DND-41 (cell line): Measurements from ENCODE around the gene DPPA2.

Source experiments
- ATAC-seq: fragments of 200-7000 bp; cut with Tn5 transposase; 3 replicates; pipeline ENCODE4 v1.9.1; 2021; ENCODE audit warnings: low read depth; ENCODE audit not compliant: insufficient read depth
- DNase-seq: peaks from one replicate; pipeline ENCODE4 v3.0.0-alpha.2; 2020
- H2AFZ ChIP-seq: 2 replicates; pipeline ENCODE4 v1.6.0; 2012; ENCODE audit warnings: low read depth, low read length
- H3K27ac ChIP-seq: 2 replicates; pipeline ENCODE4 v1.5.1; 2012; ENCODE audit warnings: low read length, inconsistent platforms
- H3K27me3 ChIP-seq: fragments of 200-600 bp; sonication (generic); 2 replicates; pipeline ENCODE4 v1.6.0; 2012; ENCODE audit warnings: low read length, mild to moderate bottlenecking, inconsistent platforms; ENCODE audit not compliant: insufficient read depth, poor library complexity
- H3K36me3 ChIP-seq: 2 replicates; pipeline ENCODE4 v1.5.1; 2012; ENCODE audit warnings: low read length, inconsistent platforms; ENCODE audit not compliant: insufficient read depth
- H3K4me1 ChIP-seq: 2 replicates; pipeline ENCODE4 v1.5.1; 2012; ENCODE audit warnings: mild to moderate bottlenecking, low read length; ENCODE audit not compliant: insufficient read depth
- H3K4me2 ChIP-seq: 2 replicates; pipeline ENCODE4 v1.6.0; 2012; ENCODE audit warnings: mild to moderate bottlenecking, moderate library complexity, low read length, inconsistent platforms; ENCODE audit not compliant: insufficient read depth
- H3K4me3 ChIP-seq, 2 experiments: fragments of 200-600 bp in 1 of 2; shearing (Covaris generic) in 1 of 2; 2 replicates each; pipeline ENCODE4 v1.5.1; 2012 to 2016; ENCODE audit warnings: inconsistent platforms in 2 of 2, low read length in 2 of 2, mild to moderate bottlenecking in 2 of 2, low read depth in 1 of 2, moderate library complexity in 1 of 2
- H3K79me2 ChIP-seq: 2 replicates; pipeline ENCODE4 v1.6.0; 2012; ENCODE audit warnings: low read length, inconsistent platforms; ENCODE audit not compliant: insufficient read depth
- H3K9ac ChIP-seq: 2 replicates; pipeline ENCODE4 v1.6.0; 2012; ENCODE audit warnings: low read depth, mild to moderate bottlenecking, inconsistent platforms, low read length, moderate library complexity
- H3K9me3 ChIP-seq: 2 replicates; pipeline ENCODE4 v1.5.1; 2012; ENCODE audit warnings: low read length, moderate library complexity, mild to moderate bottlenecking, inconsistent platforms; ENCODE audit not compliant: insufficient read depth, severe bottlenecking
- H4K20me1 ChIP-seq: 2 replicates; pipeline ENCODE4 v1.6.0; 2012; ENCODE audit warnings: low read length; ENCODE audit not compliant: insufficient read depth
- EZH2 ChIP-seq: IDR thresholded peaks from 3 replicates; pipeline ENCODE4 v1.6.1; 2012; ENCODE audit warnings: borderline replicate concordance, low read depth, mild to moderate bottlenecking, moderate library complexity, low read length, inconsistent platforms; ENCODE audit not compliant: severe bottlenecking
- TF ChIP-seq, protein P1 (sequence below): IDR thresholded peaks from 2 replicates; pipeline ENCODE4 v1.5.1; 2012; ENCODE audit warnings: borderline replicate concordance, low read length, moderate library complexity, mild to moderate bottlenecking; ENCODE audit not compliant: poor library complexity, severe bottlenecking; ENCODE audit errors: extremely low read depth

The DPPA2 gene, protein sequence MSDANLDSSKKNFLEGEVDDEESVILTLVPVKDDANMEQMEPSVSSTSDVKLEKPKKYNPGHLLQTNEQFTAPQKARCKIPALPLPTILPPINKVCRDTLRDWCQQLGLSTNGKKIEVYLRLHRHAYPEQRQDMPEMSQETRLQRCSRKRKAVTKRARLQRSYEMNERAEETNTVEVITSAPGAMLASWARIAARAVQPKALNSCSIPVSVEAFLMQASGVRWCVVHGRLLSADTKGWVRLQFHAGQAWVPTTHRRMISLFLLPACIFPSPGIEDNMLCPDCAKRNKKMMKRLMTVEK

DNA sequence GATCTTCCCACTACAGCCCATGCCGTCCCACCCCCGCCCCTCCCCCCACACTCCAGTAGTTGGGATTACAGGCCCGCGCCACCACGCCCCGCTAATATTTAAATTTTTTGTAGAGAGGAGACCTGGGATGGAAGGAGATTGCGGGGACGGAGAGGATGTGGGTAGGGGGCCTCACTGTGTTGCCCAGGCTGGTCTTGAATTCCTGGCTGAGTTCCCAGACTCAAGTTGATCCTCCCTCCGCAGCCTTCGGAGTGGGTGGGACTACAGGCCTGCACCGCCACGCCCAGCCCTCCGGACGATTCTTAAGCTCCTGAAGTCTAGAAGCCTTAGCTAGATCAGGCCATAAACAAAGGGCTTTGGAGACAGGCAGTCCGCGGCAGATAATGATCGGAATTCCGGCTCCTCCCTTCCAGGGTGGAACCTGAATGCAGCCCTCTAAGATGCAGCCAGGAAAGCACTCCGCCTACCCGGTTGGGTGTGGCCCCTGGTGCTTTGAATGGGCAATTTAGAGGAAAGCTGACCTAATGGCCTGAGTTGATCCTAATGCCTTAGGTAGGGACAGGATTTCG, at the start of gene DPPA2:
Gene DPPA2 (minus strand): TSS at position 356 of the 569 bp plus-strand sequence. CDS start 1,975 bp downstream, outside the sequence.
- H3K27ac ChIP-seq, result no peak within 1 kb of the TSS
- H3K27me3 ChIP-seq, result no peaks in the 10 kb centered on the region
- DNase-seq (no peak), ATAC-seq (no peak)
- TF ChIP-seq, protein P1, sequence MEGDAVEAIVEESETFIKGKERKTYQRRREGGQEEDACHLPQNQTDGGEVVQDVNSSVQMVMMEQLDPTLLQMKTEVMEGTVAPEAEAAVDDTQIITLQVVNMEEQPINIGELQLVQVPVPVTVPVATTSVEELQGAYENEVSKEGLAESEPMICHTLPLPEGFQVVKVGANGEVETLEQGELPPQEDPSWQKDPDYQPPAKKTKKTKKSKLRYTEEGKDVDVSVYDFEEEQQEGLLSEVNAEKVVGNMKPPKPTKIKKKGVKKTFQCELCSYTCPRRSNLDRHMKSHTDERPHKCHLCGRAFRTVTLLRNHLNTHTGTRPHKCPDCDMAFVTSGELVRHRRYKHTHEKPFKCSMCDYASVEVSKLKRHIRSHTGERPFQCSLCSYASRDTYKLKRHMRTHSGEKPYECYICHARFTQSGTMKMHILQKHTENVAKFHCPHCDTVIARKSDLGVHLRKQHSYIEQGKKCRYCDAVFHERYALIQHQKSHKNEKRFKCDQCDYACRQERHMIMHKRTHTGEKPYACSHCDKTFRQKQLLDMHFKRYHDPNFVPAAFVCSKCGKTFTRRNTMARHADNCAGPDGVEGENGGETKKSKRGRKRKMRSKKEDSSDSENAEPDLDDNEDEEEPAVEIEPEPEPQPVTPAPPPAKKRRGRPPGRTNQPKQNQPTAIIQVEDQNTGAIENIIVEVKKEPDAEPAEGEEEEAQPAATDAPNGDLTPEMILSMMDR, result no peak
- TF ChIP-seq EZH2, result no peak
- H3K4me1 ChIP-seq, result no peaks in the 10 kb centered on the region
- no peaks in the 10 kb centered on the region for H4K20me1 ChIP-seq
- H3K9ac ChIP-seq, result no peak within 1 kb of the TSS
- H3K4me3 ChIP-seq, result no peak within 1 kb of the TSS
- H3K79me2 ChIP-seq, result no peaks in the 10 kb centered on the region
- H2AFZ ChIP-seq, result no peak within 1 kb of the TSS; the same call in 1 of the 2 replicates
- no peaks in the 10 kb centered on the region for H3K36me3 ChIP-seq
- no peak within 1 kb of the TSS for H3K4me2 ChIP-seq
- no peaks in the 10 kb centered on the region for H3K9me3 ChIP-seq

DNA sequence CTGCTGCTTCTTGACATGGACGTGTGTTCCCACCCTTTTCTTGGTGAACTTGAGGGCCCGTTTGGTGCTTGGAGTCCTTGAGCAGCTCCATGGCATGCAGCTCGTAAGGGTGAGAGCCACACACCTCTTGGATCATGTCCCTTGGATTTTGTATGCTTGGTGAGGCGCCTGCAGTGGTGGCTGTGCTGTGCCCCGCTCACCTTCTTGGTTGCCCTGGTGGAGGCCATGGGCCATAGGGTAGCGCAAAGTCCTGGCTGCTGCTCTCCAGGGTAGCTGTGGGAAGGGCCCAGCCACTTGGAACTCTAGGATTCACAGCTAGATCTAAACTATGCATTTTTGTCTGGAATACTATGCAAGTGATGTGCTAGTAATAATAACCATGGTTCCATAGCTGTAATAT, 47.8 kb upstream of the DPPA2 start:
- DNase-seq (no peak), ATAC-seq (no peak)
- Histone ChIP-seq H3K9ac (no peak overlapping the region), H3K4me3 (no peak overlapping the region), H3K9me3 (no peaks in the 10 kb centered on the region), H3K4me2 (no peak overlapping the region), H2AFZ (no peak overlapping the region), H4K20me1 (no peaks in the 10 kb centered on the region), H3K27me3 (no peaks in the 10 kb centered on the region), H3K27ac (no peak overlapping the region), H3K36me3 (no peaks in the 10 kb centered on the region), H3K79me2 (no peaks in the 10 kb centered on the region), H3K4me1 (no peaks in the 10 kb centered on the region)
- TF ChIP-seq, protein P1, result no peak
- TF ChIP-seq EZH2, result no peak

DNA sequence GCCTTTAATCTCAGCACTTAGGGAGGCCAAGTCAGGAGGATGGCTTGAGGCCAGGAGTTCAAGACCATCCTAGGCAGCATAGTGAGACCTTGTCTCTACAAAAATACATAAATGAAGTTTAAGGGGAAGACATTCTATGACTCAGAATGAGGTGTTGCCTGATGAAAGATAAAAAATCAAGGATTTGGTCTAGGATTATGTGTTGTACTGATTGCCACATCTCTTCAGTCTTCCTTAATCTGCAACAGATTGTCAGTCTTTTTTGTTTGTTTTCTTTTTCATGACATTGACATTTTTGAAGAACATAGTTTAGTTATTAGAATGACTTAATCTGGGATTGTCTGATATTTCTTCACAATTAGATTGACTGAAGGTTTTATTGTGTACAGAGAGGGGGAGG, 47.3 kb upstream of the DPPA2 start:
- no peak overlapping the region for H2AFZ ChIP-seq
- ATAC-seq, result no peak

More for the DNA sequence above, 47.3 kb upstream of the DPPA2 start:
- no peaks in the 10 kb centered on the region for H4K20me1 ChIP-seq
- DNase-seq, result no peak
- no peak overlapping the region for H3K4me2 ChIP-seq
- no peaks in the 10 kb centered on the region for H3K4me1 ChIP-seq
- H3K27me3 ChIP-seq, result no peaks in the 10 kb centered on the region
- no peaks in the 10 kb centered on the region for H3K79me2 ChIP-seq
- TF ChIP-seq EZH2, result no peak
- TF ChIP-seq, protein P1, result no peak
- no peak overlapping the region for H3K27ac ChIP-seq
- H3K9me3 ChIP-seq, result no peaks in the 10 kb centered on the region
- H3K9ac ChIP-seq, result no peak overlapping the region
- no peak overlapping the region for H3K4me3 ChIP-seq
- no peaks in the 10 kb centered on the region for H3K36me3 ChIP-seq
